Measurements from ENCODE around the gene GTF3C1. TPM values are rescaled to one million over a fixed set of nuclear protein-coding genes. Genes with fewer than 3 reads are reported as not detected.

The GTF3C1 gene
- total and polyA plus RNA-seq, 10 donors = 28.8 to 68.6 (median 57.1) TPM

DNA sequence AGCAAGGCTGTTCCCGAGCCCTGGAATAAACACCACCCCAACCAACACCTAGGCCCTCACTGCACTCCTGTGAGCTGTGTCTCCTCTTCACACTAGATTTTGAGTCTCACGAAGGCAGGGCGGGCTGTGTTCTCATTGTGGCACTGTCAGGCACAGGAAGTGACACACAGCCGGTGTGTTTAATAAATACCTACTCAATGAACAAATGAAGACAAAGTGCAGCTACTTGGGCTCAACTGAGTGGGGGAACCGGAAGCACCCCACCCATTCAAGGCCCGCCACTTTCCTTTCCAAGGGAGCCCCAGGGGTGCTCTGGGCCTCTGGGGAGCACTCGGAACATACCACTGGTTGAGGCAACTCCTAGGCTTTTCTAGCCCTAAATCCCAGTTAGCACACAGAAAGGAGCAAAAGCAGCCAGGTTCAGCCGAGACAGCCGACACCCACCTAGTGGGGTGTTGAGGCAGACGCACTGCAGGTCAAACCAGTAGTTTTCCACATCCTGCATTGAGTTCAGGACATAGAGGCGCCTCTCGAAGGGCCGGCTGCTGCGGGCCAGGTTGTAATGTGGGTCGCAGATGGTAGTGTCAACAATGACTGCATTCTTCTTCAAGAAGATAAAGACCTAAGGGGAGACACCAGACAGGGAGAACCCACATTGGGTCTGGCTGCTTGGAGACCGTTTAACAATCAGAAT is 57.7 kb downstream of the GTF3C1 start:
- Histone ChIP-seq H3K27ac (peak overlapping the region in 5 of 8 donors; percentile 33 to 78 (median 52)), H3K36me3 (peaks cover 0 to 100% (median 98%) of the 10 kb centered on the region in 6 donors), H3K27me3 (replicated peaks in 1 of 7) (no peaks in the 10 kb centered on the region), H3K9me3 (no peaks in the 10 kb centered on the region), H3K4me3 (no peak overlapping the region), H3K4me1 (no peaks in the 10 kb centered on the region)
- peak; percentile 66 for DNase-seq
- WGBS, 5 donors = 81 to 91% (median 88%) methylated on average over 14 to 16 of the region's 16 CpGs
- intact Hi-C loops (cut with DNase I; ENCODE audit: low total_unique reads) = no loop called here
- TF ChIP-seq, protein P1, sequence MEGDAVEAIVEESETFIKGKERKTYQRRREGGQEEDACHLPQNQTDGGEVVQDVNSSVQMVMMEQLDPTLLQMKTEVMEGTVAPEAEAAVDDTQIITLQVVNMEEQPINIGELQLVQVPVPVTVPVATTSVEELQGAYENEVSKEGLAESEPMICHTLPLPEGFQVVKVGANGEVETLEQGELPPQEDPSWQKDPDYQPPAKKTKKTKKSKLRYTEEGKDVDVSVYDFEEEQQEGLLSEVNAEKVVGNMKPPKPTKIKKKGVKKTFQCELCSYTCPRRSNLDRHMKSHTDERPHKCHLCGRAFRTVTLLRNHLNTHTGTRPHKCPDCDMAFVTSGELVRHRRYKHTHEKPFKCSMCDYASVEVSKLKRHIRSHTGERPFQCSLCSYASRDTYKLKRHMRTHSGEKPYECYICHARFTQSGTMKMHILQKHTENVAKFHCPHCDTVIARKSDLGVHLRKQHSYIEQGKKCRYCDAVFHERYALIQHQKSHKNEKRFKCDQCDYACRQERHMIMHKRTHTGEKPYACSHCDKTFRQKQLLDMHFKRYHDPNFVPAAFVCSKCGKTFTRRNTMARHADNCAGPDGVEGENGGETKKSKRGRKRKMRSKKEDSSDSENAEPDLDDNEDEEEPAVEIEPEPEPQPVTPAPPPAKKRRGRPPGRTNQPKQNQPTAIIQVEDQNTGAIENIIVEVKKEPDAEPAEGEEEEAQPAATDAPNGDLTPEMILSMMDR (IDR thresholded peaks at IDR 0.05 in 8 of 11, conservative IDR thresholded peaks at IDR 0.05 in 3 of 11) = peak in 1 of 11 experiments; percentile 5
- no peak for TF ChIP-seq POLR2A (IDR thresholded peaks at IDR 0.05)
- TF ChIP-seq POLR2AphosphoS5 (IDR thresholded peaks at IDR 0.05) = peak in 1 of 3 donors; percentile 58

DNA sequence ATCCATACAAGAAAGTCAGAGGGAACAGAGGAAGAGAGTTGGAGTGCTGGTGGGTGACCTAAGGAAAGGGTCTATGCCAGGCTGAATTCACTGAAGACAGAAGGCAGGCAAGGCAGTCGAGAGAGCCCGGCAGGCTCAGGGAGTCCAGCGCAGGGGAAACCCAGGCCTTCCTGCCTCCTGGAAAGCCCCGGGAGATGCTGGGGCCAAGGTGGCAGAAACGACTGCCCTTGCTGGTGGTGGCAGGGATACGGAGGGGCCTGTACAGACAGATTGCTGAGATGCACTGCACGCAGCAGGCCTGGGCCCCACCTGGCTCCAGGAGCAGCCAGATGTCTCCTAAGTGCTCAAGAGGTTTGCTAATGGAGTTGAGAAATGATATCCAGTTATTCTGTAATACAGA is 59.8 kb downstream of the GTF3C1 start:
- Histone ChIP-seq H3K36me3 (peaks cover 0 to 100% (median 97%) of the 10 kb centered on the region in 6 donors), H3K9me3 (no peaks in the 10 kb centered on the region), H3K4me3 (no peak overlapping the region), H3K4me1 (no peaks in the 10 kb centered on the region), H3K27me3 (replicated peaks in 1 of 7) (no peaks in the 10 kb centered on the region), H3K27ac (no peak overlapping the region)
- no peak for DNase-seq
- WGBS, 5 donors = 87 to 95% (median 92%) methylated on average over 7 of the region's 7 CpGs
- intact Hi-C loops (cut with DNase I; ENCODE audit: low total_unique reads) = no loop called here
- TF ChIP-seq POLR2A (IDR thresholded peaks at IDR 0.05) = no peak
- TF ChIP-seq POLR2AphosphoS5 (IDR thresholded peaks at IDR 0.05) = no peak
- TF ChIP-seq, protein P1 (IDR thresholded peaks at IDR 0.05 in 8 of 11, conservative IDR thresholded peaks at IDR 0.05 in 3 of 11) = no peak

DNA sequence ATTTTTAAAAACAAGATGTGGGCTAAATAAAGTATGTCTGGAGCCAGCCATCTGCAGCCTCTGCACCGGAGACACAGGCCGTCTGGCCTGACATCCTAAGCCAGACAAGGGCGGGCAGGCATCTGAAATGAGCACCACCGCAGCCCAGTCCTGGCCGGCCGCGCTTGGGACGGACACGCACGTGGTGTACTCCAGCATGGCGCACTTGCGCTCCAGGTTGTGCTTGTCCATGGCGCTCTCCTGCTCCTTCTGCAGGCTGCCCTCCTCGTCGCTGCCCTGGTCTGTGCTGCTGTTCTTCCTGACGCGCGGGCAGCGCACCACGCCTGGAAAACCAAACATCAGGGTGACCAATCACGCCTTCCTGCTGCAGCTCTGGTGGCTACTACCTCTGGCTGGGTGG is 60.3 kb downstream of the GTF3C1 start:
- 93 to 98% (median 97%) methylated on average over 17 to 21 of the region's 21 CpGs for WGBS, 5 donors
- no peaks in the 10 kb centered on the region for H3K27me3 ChIP-seq (replicated peaks in 1 of 7)
- no peaks in the 10 kb centered on the region for H3K4me1 ChIP-seq
- H3K36me3 ChIP-seq = peaks cover 3 to 100% (median 97%) of the 10 kb centered on the region in 6 donors
- H3K4me3 ChIP-seq = no peak overlapping the region
- no peaks in the 10 kb centered on the region for H3K9me3 ChIP-seq
- intact Hi-C loops (cut with DNase I; ENCODE audit: low total_unique reads) = no loop called here
- H3K27ac ChIP-seq = no peak overlapping the region
- TF ChIP-seq, protein P1 (IDR thresholded peaks at IDR 0.05 in 8 of 11, conservative IDR thresholded peaks at IDR 0.05 in 3 of 11) = no peak
- peak in 2 of 3 donors; percentile 15 to 19 for TF ChIP-seq POLR2AphosphoS5 (IDR thresholded peaks at IDR 0.05)
- no peak for DNase-seq

DNA sequence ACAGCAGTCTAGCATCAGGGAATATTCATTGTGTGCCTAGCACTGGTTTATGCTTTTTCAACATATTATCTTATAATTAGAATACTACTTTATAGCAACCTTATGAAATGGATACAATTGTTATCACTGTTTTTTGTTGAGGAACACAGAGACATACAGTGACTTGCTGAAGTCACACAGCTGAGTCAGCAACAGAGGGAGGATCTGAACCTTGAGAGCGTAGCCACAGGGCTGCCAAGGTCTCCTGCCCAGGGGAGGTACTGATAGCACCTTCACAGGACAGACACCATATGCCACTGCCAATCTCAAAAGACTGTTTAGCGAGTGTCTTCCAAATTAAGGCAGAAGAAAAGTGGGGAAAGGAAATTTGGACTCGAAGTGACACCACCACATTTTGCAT is 63.0 kb downstream of the GTF3C1 start:
- Histone ChIP-seq H3K4me3 (no peak overlapping the region), H3K27ac (no peak overlapping the region), H3K27me3 (replicated peaks in 1 of 7) (no peaks in the 10 kb centered on the region), H3K9me3 (no peaks in the 10 kb centered on the region), H3K4me1 (peaks cover 0 to 13% (median 5%) of the 10 kb centered on the region in 6 donors), H3K36me3 (peaks cover 3 to 100% (median 99%) of the 10 kb centered on the region in 6 donors)
- TF ChIP-seq, protein P1 (IDR thresholded peaks at IDR 0.05 in 8 of 11, conservative IDR thresholded peaks at IDR 0.05 in 3 of 11) = no peak
- no peak for TF ChIP-seq POLR2AphosphoS5 (IDR thresholded peaks at IDR 0.05)
- TF ChIP-seq POLR2A (IDR thresholded peaks at IDR 0.05) = no peak
- 90 to 96% (median 94%) methylated on average over 3 of the region's 3 CpGs for WGBS, 5 donors
- no peak for DNase-seq
- intact Hi-C loops (cut with DNase I; ENCODE audit: low total_unique reads) = no loop called here
